Measurements from ENCODE around the gene KRTAP4-11.
"Not testable (repeated sequence)": the region's sequence is repeated elsewhere in the genome, so short reads cannot be mapped to it uniquely, and the experiment has no call there.

Gene KRTAP4-11

DNA sequence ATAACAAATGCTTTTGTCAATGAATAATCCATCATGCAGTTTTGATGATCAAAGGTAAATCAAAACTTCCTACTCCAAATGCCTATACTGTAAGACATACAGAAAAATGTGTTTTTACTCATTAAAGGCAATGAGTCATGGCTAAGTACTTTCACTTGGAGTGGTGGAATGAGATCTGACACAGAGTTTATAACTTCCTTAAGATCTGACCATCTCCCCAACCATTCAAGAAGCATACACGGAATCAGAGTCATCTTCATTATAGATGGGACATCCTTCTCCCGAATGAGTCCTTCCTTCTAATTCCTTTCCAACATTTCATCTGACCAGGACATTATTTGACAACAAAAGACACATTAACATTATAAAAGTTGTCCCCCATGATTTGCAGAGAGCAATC is 34.7 kb downstream of the KRTAP4-11 start:
- DNase-seq: not testable (repeated sequence)

DNA sequence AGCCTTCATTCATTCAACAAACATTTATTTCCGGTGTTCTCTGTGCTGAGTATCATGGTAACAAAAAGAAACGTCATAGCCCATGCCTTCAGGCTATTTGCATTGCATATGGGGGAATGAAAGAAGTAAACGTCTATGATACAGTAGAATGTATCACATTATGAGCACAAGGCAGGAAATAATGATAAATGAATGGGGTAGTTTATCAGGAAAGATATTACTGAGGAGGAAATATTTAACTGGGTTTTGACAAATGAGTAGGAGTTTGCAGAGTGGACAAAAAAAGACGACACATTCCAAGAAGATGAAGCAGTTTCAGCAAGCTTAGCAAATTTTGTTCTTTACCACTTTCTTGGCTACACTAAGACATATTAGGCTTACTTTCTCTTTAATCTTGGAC is 35.5 kb downstream of the KRTAP4-11 start:
- no peak for DNase-seq

DNA sequence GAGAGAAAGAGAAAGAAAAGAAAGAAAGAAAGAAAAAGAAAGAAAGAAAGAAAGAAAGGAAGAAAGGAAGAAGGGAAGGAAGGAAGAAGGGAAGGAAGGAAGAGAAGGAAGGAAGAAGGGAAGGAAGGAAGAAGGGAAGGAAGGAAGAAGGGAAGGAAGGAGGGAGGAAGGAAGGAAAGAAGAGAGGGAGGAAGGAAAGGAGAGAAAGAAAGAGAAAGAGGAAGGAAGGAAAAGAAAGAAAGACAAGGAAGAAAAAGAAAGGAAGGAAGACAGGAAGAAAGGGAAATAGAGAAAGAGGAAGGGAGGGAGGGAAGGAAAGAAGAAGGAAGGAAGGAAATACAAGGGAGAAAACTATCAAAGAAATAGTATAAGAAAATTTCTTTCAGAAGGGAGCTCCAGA is 41.4 kb downstream of the KRTAP4-11 start:
- DNase-seq: no peak

DNA sequence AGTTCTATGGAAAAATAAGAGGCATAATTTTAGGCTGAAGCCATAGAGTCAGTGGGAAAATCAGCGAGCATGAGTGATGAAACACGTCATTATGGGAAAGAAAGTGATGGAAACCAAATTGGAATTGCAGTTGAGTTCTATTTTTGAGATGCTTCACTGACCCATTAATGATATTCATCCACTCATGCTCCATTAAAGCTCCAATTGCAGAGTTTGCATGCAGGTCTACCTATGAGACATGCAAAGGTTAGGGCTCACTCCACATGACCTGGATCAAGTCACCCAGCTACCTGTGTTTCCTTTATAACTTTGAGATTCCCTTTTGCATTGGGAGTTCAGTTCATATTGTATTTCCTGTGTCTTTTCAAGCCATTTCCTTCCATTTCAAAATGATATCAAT is 44.5 kb downstream of the KRTAP4-11 start:
- DNase-seq: no peak

GRCh38 chr17:41071606-41072360 is 46.4 kb downstream of the KRTAP4-11 start:
- DNase-seq: no peak

- DNase-seq: no peak
Observed at GRCh38 chr17:41069031-41069430, 49.1 kb downstream of the KRTAP4-11 start.

GRCh38 chr17:41067281-41067680 is 50.9 kb downstream of the KRTAP4-11 start:
- no peak for DNase-seq

Measured in activated T-cell treated with anti-CD3 and anti-CD28 coated beads, Interleukin-2, amount 50 U/mL, for 1 hour (primary cell).